Measurements from ENCODE around the gene DIP2B. TPM values are rescaled to one million over a fixed set of nuclear protein-coding genes. Genes with fewer than 3 reads are reported as not detected.

The DIP2B gene
- total RNA-seq, 1 donor from 2014 or later: 28.6 TPM

- no peak for DNase-seq
- intact Hi-C loops (cut with DNase I): no loop called here
- TF ChIP-seq CTCF (IDR thresholded peaks at IDR 0.05): no peak
- Histone ChIP-seq H3K9me3 (no peaks in the 10 kb centered on the region), H3K4me3 (no peak overlapping the region), H3K4me1 (peaks cover 70% of the 10 kb centered on the region), H3K27me3 (no peaks in the 10 kb centered on the region), H3K36me3 (no peaks in the 10 kb centered on the region), H3K27ac (peak overlapping the region; percentile 49)
- no peak for ATAC-seq
Observed at GRCh38 chr12:50571786-50572185, 67.0 kb downstream of the DIP2B start.

GRCh38 chr12:50572287-50572686 lies 67.5 kb downstream of the DIP2B start:
- H3K27me3 ChIP-seq: no peaks in the 10 kb centered on the region
- peaks cover 70% of the 10 kb centered on the region for H3K4me1 ChIP-seq
- TF ChIP-seq CTCF (IDR thresholded peaks at IDR 0.05): no peak
- peak; percentile 90 for ATAC-seq
- no peak for DNase-seq
- no peak overlapping the region for H3K4me3 ChIP-seq
- no peaks in the 10 kb centered on the region for H3K36me3 ChIP-seq
- peak overlapping the region; percentile 51 for H3K27ac ChIP-seq
- H3K9me3 ChIP-seq: no peaks in the 10 kb centered on the region
- intact Hi-C loops (cut with DNase I): no loop called here

GRCh38 chr12:50572760-50573159 lies 68.0 kb downstream of the DIP2B start:
- no peak for DNase-seq
- no peak for TF ChIP-seq CTCF (IDR thresholded peaks at IDR 0.05)
- Histone ChIP-seq H3K9me3 (no peaks in the 10 kb centered on the region), H3K27ac (peak overlapping the region; percentile 51), H3K4me1 (peaks cover 68% of the 10 kb centered on the region), H3K4me3 (no peak overlapping the region), H3K27me3 (no peaks in the 10 kb centered on the region), H3K36me3 (no peaks in the 10 kb centered on the region)
- intact Hi-C loops (cut with DNase I): no loop called here
- ATAC-seq: no peak

GRCh38 chr12:50573271-50573670 lies 68.5 kb downstream of the DIP2B start:
- Histone ChIP-seq H3K4me1 (peaks cover 63% of the 10 kb centered on the region), H3K36me3 (no peaks in the 10 kb centered on the region), H3K4me3 (no peak overlapping the region), H3K9me3 (no peaks in the 10 kb centered on the region), H3K27me3 (no peaks in the 10 kb centered on the region), H3K27ac (peak overlapping the region; percentile 51)
- TF ChIP-seq CTCF (IDR thresholded peaks at IDR 0.05): no peak
- DNase-seq (no peak), ATAC-seq (no peak)
- intact Hi-C loops (cut with DNase I): no loop called here

- Histone ChIP-seq H3K4me3 (no peak overlapping the region), H3K9me3 (no peaks in the 10 kb centered on the region), H3K36me3 (no peaks in the 10 kb centered on the region), H3K27me3 (no peaks in the 10 kb centered on the region), H3K4me1 (peaks cover 54% of the 10 kb centered on the region), H3K27ac (peak overlapping the region; percentile 34)
- ATAC-seq (peak; percentile 62), DNase-seq (no peak)
- intact Hi-C loops (cut with DNase I): no loop called here
- no peak for TF ChIP-seq CTCF (IDR thresholded peaks at IDR 0.05)
Observed at GRCh38 chr12:50574601-50575348, 70.0 kb downstream of the DIP2B start.
